Hepatocyte (in vitro differentiated cells): ENCODE measurements around the gene SLCO2A1.

Experiments
- CTCF ChIP-seq: fragments of 200-600 bp; sonication (generic); IDR thresholded peaks from 2 replicates; pipeline ENCODE4 v1.5.1; 2016; ENCODE audit warnings: antibody characterized with exemption, mild to moderate bottlenecking; ENCODE audit not compliant: poor library complexity
- EZH2 ChIP-seq: fragments of 200-600 bp; sonication (generic); IDR thresholded peaks from 2 replicates; pipeline ENCODE4 v1.6.1; 2016; ENCODE audit warnings: antibody characterized with exemption, mild to moderate bottlenecking, borderline replicate concordance

GRCh38 chr3:134007819-134008218 lies 21.9 kb downstream of the SLCO2A1 start:
- no peak for TF ChIP-seq CTCF
- no peak for TF ChIP-seq EZH2
